ENCODE results near the gene NGEF. TPM values are rescaled to one million over a fixed set of nuclear protein-coding genes. Genes with fewer than 3 reads are reported as not detected.
"Not testable (repeated sequence)": the region's sequence is repeated elsewhere in the genome, so short reads cannot be mapped to it uniquely, and the experiment has no call there.

The NGEF gene
- 1 to 10 TPM; 2.1 to 3.5 (median 2.4) TPM for polyA plus RNA-seq (ENCODE audit: insufficient read length in 3 of 3)
- long read RNA-seq, donor 1 = 0 reads
- long read RNA-seq, donor 2 = 0 reads
- long read RNA-seq, donor 3 = 0 reads
- long read RNA-seq, donor 4 = 0 reads
- long read RNA-seq, donor 5 = 0 reads
- long read RNA-seq, donor 6 = 0 reads
- long read RNA-seq, donor 7 = 0 reads
- long read RNA-seq, donor 8, partial matches to known transcripts = 0 of 1 reads
- long read RNA-seq, donor 8, other reads (novel, unspliced or antisense) = 0 of 1 reads
- long read RNA-seq, donor 9 = 0 reads
- long read RNA-seq, donor 10 = 0 reads
- long read RNA-seq, donor 11 = 0 reads
- long read RNA-seq, donor 12 = 0 reads
- long read RNA-seq, donor 13 = 0 reads
- long read RNA-seq, donor 14 = 0 reads
- long read RNA-seq, donor 15 = 0 reads
- long read RNA-seq, donor 16, partial matches to known transcripts = 0 of 1 reads
- long read RNA-seq, donor 16, other reads (novel, unspliced or antisense) = 0 of 1 reads

GRCh38 chr2:233013027-233013461 is at the start of gene NGEF:
NGEF (minus strand) TSS chr2:233013256; CDS start chr2:232974890, 38,366 bp downstream.
- DNase-seq (ENCODE audit: extremely low read depth in 1 of 11, low read depth in 9 of 11, low spot score in 4 of 11) = no peak

- DNase-seq (ENCODE audit: extremely low read depth in 1 of 11, low read depth in 9 of 11, low spot score in 4 of 11) = no peak
Observed at GRCh38 chr2:233062451-233062850, 49.4 kb upstream of the NGEF start.

GRCh38 chr2:233061591-233062450 is 48.8 kb upstream of the NGEF start:
- no peak for DNase-seq (ENCODE audit: extremely low read depth in 1 of 11, low read depth in 9 of 11, low spot score in 4 of 11)

GRCh38 chr2:233060980-233061590 is 48.0 kb upstream of the NGEF start:
- no peak for DNase-seq (ENCODE audit: extremely low read depth in 1 of 11, low read depth in 9 of 11, low spot score in 4 of 11)

GRCh38 chr2:233060501-233060979 is 47.5 kb upstream of the NGEF start:
- DNase-seq (ENCODE audit: extremely low read depth in 1 of 11, low read depth in 9 of 11, low spot score in 4 of 11) = no peak

- DNase-seq (ENCODE audit: extremely low read depth in 1 of 11, low read depth in 9 of 11, low spot score in 4 of 11) = no peak
Observed at GRCh38 chr2:233059797-233060500, 46.9 kb upstream of the NGEF start, which contains the start of gene INPP5D. INPP5D (plus strand) TSS chr2:233060342; CDS start chr2:233060479, 137 bp downstream.

- no peak for DNase-seq (ENCODE audit: extremely low read depth in 1 of 11, low read depth in 9 of 11, low spot score in 4 of 11)
Observed at GRCh38 chr2:233059547-233059796, 46.4 kb upstream of the NGEF start.

- no peak for DNase-seq (ENCODE audit: extremely low read depth in 1 of 11, low read depth in 9 of 11, low spot score in 4 of 11)
Observed at GRCh38 chr2:233058717-233059546, 45.9 kb upstream of the NGEF start.

- DNase-seq (ENCODE audit: extremely low read depth in 1 of 11, low read depth in 9 of 11, low spot score in 4 of 11) = no peak
Observed at GRCh38 chr2:233056961-233057605, 44.0 kb upstream of the NGEF start.

- no peak for DNase-seq (ENCODE audit: extremely low read depth in 1 of 11, low read depth in 9 of 11, low spot score in 4 of 11)
Observed at GRCh38 chr2:233055362-233055761, 42.3 kb upstream of the NGEF start.

- no peak for DNase-seq (ENCODE audit: extremely low read depth in 1 of 11, low read depth in 9 of 11, low spot score in 4 of 11)
Observed at GRCh38 chr2:233053928-233054784, 41.1 kb upstream of the NGEF start.

GRCh38 chr2:233052517-233052916 is 39.5 kb upstream of the NGEF start:
- DNase-seq (ENCODE audit: extremely low read depth in 1 of 11, low read depth in 9 of 11, low spot score in 4 of 11) = not testable (repeated sequence)

GRCh38 chr2:233051241-233052149 is 38.4 kb upstream of the NGEF start:
- DNase-seq (ENCODE audit: extremely low read depth in 1 of 11, low read depth in 9 of 11, low spot score in 4 of 11) = no peak

GRCh38 chr2:233049194-233049761 is 36.2 kb upstream of the NGEF start:
- DNase-seq (ENCODE audit: extremely low read depth in 1 of 11, low read depth in 9 of 11, low spot score in 4 of 11) = no peak

- no peak for DNase-seq (ENCODE audit: extremely low read depth in 1 of 11, low read depth in 9 of 11, low spot score in 4 of 11)
Observed at GRCh38 chr2:233048569-233049193, 35.6 kb upstream of the NGEF start.
